ENCODE measurements around the gene MARCKSL1.
"Not testable (repeated sequence)": the region's sequence is repeated elsewhere in the genome, so short reads cannot be mapped to it uniquely, and the experiment has no call there.

The MARCKSL1 gene, protein sequence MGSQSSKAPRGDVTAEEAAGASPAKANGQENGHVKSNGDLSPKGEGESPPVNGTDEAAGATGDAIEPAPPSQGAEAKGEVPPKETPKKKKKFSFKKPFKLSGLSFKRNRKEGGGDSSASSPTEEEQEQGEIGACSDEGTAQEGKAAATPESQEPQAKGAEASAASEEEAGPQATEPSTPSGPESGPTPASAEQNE

DNA sequence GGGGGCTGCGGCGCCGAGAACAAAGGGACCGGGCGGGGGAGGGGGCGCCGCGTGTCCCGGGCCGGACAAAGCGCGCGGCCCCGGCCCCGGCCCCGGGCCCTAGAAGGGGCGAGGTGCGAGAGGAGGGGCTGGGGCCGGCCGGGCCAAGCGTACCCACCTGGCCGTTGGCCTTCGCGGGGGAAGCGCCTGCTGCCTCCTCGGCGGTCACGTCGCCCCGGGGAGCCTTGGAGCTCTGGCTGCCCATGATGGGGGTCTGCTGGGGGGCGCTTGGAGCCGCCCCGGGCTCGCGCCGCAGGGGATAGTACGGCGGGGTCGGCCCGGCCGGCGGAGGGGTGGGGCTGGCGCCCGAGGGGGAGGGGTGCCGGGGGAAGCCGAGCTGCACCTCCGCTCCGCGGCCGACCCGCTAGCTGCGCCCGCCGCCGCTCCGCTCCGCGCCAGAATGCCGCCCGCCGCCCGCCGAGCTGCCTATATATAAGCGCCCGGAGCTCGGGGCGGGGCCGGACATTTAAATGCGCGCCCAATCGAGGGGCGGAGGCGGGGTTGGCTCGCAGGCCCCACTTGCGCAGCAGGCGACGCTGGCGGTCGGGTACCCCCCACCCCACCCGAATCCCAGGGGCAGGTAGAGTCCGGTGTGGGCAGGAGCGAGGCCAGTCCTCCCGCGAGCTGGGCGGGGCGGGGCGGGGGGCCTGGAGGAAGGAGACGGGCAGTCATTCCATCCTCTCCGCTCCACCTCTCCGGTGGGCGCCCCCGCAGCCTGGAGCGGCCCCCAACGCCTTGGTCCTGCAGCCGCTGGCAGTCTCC is at the start of gene MARCKSL1:
Gene MARCKSL1, minus strand, starts transcription at position 444 of the 801 bp plus-strand sequence. Its CDS starts 200 bp downstream, at position 244.
- DNase-seq, result peak; percentile 88 to 89

DNA sequence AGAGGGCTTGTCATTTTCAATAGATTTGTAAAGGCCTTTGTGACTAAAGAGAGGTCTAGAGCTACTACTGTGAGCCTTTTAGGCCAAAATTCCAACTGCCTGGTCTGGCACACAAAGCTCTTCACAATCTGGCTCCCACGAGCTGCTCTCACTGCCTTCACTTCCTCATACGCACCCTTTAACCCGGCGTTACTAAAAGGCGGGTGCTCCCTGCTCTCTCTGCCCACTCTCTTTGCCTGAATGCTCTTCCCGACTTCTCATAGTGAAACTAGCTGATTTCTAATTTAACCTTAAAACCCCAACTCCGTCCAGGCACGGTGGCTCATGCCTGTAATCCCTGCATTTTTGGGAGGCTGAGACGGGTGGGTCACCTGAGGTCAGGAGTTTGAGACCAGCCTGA is 44.0 kb upstream of the MARCKSL1 start:
- DNase-seq, result no peak

DNA sequence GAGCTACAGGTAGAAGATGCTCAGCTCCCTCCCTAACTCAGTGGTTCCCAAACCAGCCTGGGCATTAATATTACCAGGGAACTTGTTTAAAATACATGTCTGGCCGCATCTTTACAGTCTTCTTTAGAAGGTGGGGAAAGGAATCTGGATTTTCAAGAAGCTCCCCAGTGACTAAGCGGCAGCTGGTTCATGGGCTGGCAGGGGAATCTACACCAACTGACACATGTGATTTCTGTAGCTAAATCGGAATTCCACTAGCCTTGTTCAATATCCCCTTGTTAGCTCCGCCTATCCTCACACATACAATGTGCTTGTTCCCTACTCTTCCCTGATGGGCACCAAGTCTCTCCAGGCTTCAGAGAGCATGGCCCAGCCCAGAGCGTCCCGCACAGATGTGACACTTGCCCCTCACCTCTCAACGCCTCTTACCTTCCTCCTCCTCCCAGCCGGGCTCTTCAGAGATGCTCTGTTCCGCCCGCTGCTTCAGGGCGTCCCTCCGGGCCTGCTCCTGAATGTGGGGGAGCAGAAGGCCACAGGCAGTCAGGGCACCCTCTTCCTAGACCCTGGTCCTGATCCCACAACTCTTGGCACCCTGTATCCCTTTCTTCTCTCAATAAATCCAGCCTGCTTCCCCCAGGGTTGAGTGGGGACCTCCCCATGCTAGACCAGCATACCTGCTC is 41.6 kb upstream of the MARCKSL1 start:
- no peak for DNase-seq

GRCh38 chr1:32376199-32376598 is 40.2 kb upstream of the MARCKSL1 start:
- no peak for DNase-seq

DNA sequence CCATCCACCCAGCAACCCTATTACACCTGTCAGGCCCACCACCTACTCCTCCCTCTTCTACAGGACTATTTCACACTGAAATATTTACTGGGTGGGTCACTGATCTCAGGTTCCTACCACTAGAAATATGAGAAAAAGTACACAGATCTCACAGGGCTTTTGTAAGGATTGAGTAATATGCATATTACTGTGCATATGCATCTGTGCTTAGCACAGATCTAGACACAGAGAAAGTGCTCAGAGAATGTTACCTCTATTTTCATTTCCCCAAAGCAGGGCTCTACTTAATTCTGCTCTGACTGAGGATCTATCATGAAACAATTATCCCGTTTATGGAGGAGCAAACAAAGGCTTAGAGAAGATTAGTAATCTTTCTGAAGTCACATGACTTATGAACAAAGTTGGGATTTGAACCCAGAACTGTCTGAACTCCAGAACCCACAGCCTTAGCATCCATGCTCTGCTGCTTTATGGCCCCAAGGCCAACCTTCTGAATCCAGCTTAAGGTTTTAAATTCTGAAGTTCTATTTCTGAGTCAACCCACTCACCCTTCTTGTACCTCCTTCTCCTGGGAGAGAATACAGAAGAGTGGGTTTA is 38.1 kb upstream of the MARCKSL1 start:
- no peak for DNase-seq

DNA sequence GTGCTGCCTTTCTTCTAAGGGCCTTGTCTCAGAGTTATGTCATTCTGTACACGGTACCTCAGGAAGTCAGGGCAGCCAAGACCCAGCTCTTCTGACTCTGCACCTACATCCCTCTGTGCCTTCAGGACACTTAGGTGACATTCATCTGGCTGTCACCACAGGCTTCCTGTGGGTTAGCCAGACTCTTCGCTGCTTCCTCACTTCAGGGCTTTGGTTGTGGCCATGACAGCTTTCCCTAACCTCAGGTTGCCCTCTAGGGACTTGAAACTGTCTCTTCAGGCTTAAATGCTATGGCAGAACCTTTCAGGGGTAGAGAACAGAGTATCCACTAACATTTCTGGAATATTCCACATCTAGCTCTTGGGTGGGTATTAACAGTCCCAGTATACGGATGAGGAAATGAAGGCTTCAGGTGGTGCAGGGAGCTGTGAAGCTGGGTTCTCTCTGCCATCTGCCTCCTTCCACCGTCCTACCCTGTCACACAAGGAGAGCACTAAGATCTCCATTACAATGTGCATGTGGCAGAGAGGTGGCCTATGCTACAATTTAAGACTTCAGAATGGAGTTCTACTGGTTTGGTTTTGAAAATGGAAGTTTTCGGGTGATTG is 36.2 kb upstream of the MARCKSL1 start:
- peak; percentile 72 to 79 for DNase-seq

DNA sequence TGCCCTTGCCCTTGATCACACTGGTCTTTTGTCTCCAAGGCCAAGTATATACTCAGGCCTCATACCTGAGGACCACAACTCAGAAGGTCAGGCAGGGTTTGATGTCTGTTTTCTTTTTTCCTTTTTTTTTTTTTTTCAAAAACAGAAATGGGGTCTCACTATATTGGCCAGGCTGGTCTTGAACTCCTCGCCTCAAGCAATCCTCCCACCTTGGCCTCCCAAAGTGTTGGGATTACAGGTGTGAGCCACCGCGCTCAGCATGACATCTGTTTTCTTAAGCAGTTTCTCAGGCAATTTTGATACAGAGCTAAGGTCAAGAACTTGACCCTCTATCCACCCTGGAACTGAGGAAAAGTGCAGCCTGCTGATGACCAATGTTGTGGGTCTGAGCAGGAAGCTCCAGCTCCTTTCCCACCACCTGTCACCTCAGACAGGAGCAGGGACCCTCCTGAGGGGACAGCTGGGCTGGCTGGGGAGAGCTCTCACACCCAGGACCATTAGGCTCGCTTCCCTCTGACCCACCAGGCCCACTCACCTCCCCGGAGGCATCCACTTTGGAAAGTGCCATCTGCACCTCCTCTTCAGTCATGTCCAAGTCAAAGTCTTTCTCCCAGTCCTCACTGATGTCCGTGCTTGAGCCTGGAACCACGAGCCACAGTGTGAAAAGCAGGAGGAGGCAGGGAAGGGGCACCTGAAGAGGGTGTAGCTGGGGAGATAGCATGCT is 32.0 kb upstream of the MARCKSL1 start:
- DNase-seq, result no peak

DNA sequence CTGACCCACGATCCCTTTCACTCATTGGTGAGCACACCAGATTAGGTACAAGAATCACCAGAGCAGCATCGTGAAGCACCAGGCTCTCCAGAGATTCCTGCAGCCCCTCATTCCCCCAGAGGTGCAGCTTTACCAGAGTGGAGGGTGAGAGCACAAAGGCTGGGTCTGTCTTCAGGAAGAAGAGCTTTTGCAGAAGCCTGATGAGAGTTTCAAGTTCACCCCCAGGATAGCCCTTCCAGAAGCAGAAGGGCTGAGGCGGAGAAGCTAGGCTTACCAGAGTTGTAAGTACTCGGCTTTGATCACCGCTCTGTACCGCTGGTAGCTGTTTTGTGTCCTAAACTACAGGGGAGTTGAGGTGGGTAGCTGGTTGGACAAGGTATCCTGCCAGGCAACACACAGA is 29.4 kb upstream of the MARCKSL1 start:
- DNase-seq, result no peak

DNA sequence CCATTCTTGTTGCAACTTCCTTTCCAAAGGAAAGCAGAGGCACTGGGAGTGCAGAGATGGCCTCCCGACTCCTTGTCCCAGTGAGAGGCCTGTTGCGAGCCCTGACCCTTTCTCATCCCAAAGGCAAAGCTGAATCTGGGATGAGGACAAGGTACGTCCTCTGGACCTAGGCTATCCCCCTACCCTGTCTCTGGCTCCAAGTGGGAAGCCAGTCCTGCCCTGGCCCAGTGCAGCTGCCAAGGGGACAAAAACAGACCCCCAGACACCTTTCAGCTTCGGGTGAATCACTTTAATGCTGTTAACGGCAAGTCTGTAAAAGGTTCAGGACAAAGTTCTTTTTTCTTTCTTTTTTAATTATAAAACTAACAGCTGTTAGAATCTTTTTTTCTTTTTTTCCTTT is 28.8 kb upstream of the MARCKSL1 start:
- DNase-seq, result no peak

GRCh38 chr1:32363713-32364112 is 27.7 kb upstream of the MARCKSL1 start:
- DNase-seq, result no peak

GRCh38 chr1:32362474-32363313 is 26.7 kb upstream of the MARCKSL1 start, which contains the start of the genes FAM229A and TSSK3:
Gene FAM229A, minus strand, starts transcription at chr1:32362485. Its CDS starts 394 bp downstream, at chr1:32362091.
Gene TSSK3, plus strand, starts transcription at chr1:32362539. Its CDS starts 163 bp downstream, at chr1:32362702.
- DNase-seq, result no peak

DNA sequence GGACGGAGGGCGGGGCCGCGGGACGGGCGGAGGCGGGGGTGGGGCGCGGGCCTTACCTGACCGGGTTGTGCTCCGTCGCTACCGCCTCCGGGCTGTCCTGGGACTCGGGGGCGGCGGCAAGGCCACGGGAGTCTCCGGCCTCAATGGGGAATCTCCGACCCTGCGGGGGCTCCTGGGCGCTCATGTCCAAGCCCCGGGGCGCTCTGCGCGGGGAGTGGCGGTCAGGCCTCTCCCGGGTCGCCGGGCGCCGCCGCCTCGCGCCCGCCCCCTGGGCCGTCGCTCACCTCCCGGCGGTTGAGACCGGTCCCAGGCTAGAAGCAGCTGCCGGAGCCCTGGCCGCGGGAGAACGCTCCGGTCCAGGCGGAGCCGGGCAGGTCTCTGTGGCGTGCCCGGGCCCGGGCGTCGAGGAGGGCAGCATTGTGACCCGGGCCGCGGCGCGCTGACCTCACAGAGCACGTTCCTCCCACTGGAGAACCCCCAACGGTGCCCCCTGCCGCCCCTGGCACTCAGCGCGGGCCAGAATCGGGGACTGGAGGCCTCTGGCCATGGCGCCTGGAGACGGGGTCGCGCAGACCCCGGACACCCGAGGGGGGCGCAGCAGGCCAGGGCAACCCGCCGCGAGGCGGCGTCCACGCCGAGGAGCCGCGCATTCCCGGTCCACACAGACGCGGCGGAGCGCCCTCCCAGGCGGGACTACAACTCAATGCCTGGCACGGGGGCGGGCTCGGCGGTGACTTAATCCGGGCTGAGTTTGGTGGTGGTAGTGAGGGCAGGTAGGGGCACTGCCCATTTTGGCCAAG is 25.8 kb upstream of the MARCKSL1 start:
- peak in 1 of 2 donors; percentile 22 for DNase-seq

GRCh38 chr1:32361308-32361673 is 25.3 kb upstream of the MARCKSL1 start:
- DNase-seq, result no peak

DNA sequence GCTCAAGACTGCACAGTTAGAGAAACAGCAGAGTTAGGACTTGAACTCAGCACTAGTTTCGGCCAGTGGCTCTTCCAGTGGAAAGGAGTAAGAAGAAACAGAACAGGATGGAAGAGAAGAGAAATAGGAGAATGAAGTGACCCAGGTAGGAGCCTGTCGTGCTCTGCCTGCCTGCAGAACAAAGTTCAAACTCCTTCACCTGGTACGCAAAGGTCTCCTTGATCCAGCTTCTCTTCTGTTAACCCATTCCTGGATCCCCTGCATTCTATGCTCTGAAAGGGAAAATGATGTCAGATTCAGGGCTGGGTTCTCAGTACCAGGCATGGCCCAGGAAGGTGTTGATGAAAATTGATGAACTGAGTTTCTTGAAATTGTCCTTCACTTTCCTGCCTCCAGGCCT is 22.4 kb upstream of the MARCKSL1 start:
- no peak for DNase-seq

DNA sequence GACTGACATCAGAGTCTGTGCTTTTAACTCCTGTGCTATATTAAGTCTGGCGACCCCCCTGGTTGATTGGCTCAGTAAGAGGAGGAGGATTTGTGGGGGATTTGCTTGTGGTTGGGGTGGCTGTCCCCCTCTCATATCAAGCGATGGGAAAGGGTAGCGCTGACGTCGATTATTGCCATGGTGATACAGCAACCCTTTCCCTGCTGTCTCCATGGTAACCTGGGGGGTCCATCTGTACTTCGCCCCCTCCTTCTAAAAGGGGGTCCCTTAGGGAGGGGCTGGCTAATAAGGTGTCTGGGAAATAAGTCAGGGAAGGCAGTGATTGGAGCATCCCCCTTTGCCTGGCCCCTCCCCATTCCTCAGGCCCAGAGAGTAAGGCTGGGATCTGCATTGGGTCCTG is 21.6 kb upstream of the MARCKSL1 start:
- DNase-seq, result no peak

DNA sequence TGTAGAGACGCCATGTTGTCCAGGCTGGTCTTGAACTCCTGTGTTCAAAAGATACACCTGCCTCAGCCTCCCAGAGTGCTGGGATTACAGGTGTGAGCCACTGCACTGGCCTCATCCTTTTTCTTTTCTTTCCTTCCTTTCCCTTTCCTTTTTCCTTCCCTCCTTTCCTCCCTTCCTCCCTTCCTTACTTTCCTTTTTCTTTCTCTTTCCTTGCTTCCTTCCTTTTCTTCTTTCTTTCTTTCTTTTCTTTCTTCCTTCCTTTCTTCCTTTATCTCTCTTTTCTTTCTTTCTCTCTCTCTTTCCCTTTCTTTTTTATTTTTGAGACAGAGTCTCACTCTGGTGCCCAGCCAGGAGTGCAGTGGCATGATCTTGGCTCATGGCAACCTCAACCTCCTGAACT is 20.4 kb upstream of the MARCKSL1 start:
- no peak for DNase-seq

GRCh38 chr1:32355778-32356177 is 19.7 kb upstream of the MARCKSL1 start:
- DNase-seq, result not testable (repeated sequence)

DNA sequence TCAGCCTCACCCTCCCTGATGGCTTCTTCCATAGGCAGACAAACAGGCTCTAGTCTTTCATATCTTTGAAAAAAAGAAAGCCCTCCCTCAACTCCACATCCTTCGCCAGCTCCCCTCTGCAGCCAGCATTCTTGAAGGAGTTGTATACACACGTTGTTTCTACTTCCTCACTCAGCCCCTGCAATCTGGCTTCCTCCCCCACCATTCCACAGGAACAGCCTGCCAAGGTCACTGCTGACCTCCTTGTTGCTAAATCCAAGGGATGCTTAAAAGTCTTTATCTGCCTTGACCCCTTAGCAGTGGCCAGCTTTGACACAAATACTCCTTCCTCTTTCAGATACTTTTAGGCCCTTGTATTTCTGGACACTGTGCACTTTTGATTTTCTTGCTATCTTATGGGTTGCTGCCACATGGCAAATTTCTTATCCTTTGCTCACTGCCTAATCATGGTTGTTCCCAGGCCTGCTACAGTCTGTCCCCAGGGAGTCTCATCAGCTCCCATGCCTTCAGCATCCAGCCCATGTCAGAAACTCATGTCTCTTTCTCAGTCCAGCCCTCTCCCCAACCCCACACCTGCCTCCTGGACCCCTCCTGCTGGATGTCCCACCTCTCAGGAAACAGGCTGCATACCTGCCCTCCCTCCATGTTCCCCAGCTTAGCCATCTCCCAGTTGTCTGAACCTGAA is 18.0 kb upstream of the MARCKSL1 start:
- DNase-seq, result no peak

GRCh38 chr1:32353431-32353830 is 17.4 kb upstream of the MARCKSL1 start:
- no peak for DNase-seq
